HT1080 (cell line): Measurements from ENCODE around the gene CXXC1. TPM values are rescaled to one million over a fixed set of nuclear protein-coding genes. Genes with fewer than 3 reads are reported as not detected.
A peak's percentile ranks its signal among the peaks of the same experiment; 100 is the strongest.
"Not testable (repeated sequence)": the region's sequence is repeated elsewhere in the genome, so short reads cannot be mapped to it uniquely, and the experiment has no call there.

Experiments used
- DNase-seq: peaks from one replicate; pipeline ENCODE4 v3.0.0-alpha.2; 2015; ENCODE audit warnings: low read depth
- total RNA-seq: library from RNA; depleted of rRNA; stranded (reverse); fragments of >200 nt; shearing (Covaris generic); gene quantifications from 2 replicates; pipeline ENCODE4 v1.2.3, GENCODE V29; 2014

CXXC1 gene
- total RNA-seq, 1 experiment from 2014 or later: 118 TPM

DNA sequence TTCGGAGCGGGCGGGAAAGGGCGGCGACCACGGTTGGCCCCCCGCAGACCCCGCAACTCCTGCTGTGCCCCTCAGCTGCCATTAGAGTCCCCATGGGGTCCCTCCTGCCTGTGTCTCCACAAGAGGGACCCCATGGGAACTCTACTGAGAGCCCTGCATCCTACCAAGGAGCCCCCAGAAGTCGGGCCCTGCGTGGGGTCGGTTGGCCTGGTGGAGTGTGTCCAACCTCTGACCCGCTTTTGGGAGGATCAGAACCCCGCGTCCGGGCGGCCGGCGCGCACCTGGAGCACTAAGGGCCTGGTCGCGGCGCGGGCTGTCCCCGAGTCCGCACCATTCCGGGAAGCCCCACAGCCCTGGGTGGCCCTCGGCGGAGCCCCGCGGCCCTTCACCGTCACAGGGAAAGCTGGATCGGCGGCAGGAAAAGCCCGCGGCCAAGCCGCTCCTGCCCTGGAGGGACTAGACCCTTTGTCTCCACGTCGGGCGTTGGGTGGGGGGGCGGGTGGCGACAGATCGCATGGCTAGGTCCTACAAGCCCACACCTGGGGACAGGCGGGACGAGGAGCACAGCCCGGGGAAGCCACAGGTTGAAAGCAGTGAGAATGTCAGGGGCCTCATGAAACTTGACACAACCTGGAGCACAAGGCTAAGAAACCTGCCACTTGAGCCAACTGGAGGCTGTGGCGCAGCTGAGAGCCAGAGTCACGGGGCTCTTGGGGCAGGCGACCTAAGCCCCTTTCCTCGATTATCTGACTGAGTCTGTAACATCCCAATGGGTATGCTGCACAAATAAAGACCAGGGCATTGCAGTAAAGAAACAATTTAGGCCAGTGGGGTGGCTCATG lies 11.2 kb upstream of the CXXC1 start:
- no peak for DNase-seq

DNA sequence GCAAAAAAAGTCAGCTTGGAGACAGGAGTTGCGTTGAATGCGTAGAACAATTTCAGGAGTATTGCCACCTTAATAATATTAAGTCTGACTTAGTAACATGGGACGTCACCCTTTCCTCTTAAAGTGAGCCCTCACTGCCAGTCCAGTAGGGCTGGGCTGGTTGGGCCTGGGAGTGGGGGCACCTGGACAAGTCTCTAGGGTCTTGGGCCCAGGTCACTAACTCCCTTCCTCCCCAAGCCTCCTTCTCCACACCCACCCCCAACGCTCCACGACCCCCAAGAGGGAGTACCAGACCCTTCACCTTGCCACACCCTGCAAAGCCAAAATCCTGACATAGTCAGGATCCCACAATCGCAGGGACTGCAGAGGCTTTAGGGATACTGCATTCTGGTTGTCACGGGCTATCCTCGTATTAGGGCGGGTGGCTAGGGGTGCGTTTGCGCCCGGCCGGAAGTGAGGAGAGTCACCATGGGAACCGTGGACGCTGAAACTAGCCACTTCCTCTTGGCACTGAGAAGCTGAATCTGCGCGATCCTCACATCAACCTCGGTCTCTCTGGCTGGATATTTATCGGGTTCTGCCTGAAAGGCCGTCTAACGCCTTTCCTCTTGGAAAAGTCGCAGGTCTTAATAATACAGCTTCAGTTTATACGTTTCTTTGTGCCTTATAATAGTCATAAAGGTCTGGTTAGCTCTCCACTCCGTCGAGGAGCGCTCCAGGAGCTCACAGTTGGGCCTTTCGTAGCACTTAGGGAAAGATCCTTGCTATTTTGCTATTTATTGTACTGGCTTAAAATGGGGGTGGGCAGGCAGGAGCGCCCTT lies 10.3 kb upstream of the CXXC1 start:
- peak; percentile 65 for DNase-seq

GRCh38 chr18:50293039-50293438 lies 5.5 kb upstream of the CXXC1 start:
- no peak for DNase-seq

- no peak for DNase-seq
These were observed 1.6 kb upstream of the CXXC1 start for GRCh38 chr18:50289108-50289443.

DNA sequence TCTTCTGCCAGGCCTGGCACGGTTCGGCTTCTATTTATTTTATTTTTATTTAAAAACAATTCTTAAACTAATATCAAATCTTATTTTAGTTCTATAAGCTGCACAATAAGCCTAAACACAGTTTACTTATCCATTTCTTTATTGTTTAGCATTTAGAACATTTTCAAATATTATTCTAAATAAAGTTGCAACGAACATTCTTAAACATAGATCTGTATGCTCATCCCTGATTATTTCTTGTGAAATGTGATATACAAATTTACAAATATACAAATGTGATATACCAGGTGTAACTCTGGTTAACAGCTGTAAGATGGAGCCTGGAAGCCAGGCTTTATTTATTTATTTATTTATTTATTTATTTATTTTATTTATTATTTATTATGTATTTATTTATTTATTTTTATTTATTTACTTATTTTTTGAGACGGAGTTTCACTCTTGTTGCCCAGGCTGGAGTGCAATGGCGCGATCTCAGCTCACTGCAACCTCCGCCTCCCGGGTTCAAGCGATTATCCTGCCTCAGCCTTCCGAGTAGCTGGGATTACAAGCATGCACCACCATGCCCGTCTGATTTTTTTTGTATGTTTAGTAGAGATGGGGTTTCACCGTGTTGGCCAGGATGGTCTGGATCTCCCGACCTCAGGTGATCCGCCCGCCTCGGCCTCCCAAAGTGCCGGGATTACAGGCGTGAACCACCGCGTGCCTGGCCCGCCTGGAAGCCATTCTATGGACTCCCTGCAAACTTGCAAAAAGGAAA lies 1.0 kb upstream of the CXXC1 start:
- not testable (repeated sequence) for DNase-seq

DNA sequence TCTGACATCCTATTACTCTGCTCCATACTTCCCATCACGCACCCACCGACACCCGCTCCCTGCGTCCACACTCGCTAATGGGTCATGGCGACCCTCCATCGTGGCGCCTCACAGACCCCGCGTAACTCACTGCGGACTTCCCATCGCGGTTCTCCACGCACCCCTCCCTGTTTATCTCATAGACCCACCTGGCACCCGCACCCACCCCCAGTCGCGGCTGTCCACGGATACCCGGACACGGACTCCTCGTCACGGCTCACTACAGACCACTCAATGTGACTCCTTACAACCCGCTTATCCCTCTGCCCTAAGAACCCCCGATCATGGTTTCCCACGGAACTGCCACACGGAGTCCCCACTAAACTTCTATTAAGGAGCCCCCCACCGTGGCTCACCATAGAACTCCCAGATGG lies 458 bp downstream of the CXXC1 start:
- DNase-seq: no peak

GRCh38 chr18:50286391-50287027 lies 983 bp downstream of the CXXC1 start:
- DNase-seq: peak; percentile 75

DNA sequence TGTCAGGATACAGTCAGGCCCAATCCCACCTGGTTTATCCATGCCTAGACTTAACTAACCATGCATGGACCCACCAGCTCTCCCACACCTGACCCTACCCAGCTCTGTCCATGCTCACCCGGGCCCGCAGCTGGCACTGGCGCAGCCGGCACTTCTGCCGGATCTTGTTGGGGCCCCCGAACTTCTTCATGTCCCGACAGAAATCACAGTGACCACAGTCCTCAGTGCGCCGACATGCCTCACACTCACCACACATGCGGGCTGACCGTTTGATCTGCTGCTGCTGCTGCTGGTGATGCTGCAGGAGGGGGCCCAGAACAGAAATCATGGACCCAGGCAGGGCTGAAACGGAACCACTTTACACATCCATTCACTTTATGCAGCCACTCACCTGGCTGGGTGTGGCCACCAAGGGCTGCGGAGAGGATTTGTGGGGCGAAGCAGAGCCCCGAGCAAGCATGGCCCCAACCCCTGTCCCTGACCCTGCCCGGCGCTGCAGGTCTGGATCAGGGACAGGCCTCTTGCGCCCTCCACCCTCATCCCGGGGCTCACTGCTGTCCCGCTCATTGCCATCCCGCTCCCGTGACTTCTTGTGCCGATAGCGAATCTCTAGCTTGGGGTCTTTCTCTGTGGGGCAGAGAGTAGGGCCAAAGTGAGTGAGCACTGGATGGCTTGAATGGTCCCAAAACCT lies 1.7 kb downstream of the CXXC1 start:
- DNase-seq: no peak

DNA sequence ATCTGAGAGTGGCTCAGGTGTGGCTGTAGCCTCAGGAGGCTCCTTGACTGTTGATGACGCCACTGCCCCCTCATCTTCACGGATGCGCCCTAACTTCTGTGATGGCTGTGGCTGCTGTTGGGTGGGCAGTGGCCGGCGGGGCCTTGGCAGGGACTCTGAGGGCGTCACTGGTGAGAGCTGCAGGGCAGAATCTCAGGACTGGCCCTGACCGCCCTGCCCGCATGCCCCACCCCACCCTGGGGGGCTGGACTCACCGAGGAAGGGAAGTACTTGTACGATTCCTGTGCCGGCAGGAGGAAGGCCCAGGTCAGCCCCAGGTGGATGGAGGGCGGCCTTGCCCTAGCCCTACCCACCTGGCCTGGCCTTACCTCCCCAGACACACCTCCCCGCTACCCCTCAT lies 2.4 kb downstream of the CXXC1 start:
- DNase-seq: no peak

GRCh38 chr18:50284255-50284885 lies 3.1 kb downstream of the CXXC1 start:
- DNase-seq: peak; percentile 94

DNA sequence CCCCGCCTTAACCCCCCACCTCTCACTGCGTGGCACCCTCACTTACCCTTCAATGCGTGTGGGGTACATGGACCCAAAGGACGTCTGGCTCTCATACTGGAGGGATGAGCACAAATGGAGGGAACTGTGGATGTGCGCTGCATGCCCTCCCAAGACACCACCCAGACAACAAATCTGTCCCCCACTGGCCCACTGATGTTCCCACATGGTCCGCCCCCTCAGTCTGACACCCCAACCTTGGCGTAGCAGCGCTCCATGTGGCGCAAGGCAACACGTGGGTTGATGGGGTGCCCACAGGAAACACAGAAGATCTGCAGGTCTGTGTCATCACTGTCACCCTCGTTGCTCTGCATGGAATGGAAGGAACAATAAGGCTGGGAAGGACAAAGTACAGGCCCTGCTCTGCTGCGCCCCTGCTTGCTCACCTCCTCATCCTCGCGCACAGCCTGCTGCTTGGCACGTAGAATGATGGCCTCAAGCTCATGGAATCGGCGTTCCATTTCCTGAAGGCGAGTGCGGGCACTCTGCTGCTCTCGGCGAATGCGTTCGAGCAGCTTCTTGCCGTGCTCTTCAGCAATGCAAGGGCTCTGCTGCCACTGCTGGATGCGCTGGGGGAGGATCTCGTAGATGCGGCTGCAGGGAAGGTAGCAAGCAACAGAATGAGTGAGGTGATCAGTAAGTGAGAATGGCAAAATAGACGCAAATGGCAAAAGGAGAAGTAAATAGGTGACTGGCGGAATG lies 3.9 kb downstream of the CXXC1 start:
- DNase-seq: no peak

- no peak for DNase-seq
These were observed 4.8 kb downstream of the CXXC1 start for GRCh38 chr18:50282521-50283335.

- no peak for DNase-seq
These were observed 5.4 kb downstream of the CXXC1 start for GRCh38 chr18:50281972-50282520.

- peak; percentile 98 for DNase-seq
These were observed 6.1 kb downstream of the CXXC1 start, which contains the start of gene MBD1 for GRCh38 chr18:50281295-50281971. Gene MBD1 (minus strand): TSS chr18:50281523. CDS start chr18:50279992, 1,531 bp downstream.

DNA sequence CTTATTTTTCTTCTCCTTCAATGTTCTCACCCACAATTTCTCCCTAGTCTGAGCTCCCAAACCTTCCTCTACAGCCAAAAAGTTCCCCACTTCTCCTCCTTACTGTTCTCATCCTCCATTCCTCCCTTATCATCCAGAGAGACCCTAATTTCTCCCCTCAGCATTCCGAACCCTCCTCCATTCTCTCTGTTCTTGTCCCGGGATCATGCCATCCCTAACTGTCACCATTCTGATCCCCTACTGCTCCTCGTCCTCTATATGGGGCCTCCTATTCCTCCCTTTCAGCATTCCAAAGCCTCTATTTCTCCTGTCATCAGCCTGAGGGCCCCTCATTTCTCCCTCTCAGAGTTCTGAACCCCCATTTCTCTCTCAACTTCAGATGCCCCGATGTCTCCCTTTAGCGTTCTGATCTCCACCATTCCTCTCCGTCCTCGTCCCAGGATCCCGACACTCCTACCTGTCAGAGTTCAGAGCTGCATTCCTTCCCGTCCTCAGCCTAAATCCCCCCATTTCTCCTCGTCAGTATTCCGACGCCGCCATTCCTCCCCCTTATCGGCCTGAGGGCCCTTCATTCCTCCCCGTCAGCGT lies 6.7 kb downstream of the CXXC1 start:
- DNase-seq: no peak

GRCh38 chr18:50279752-50280151 lies 7.7 kb downstream of the CXXC1 start:
- DNase-seq: no peak

DNA sequence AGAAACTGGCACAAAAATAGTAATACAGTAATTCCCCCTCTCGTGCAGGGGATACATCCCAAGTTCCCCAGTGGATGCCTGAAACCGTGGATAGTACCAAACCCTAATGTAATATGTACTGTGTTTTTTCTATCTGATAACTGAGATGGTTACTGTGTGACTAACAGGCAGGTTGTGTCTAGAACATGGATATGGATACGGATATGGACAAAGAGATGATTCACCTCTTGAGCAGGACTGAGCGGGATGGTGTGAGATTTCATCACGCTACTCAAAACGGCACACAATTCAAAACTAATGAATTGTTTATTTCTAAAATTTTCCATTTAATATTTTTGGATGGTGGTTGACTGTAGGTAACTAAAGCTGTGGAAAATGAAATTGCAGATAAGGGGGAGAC lies 9.6 kb downstream of the CXXC1 start:
- peak; percentile 80 for DNase-seq
